HCT116 (cell line): ENCODE results near the gene GRIN2A. TPM values are rescaled to one million over a fixed set of nuclear protein-coding genes. Genes with fewer than 3 reads are reported as not detected.

Experiments used
- ATAC-seq: fragments of 200-7000 bp; cut with Tn5 transposase; 2 replicates; pipeline ENCODE4 v1.9.1; 2020; ENCODE audit warnings: mild to moderate bottlenecking, moderate library complexity
- BruUV-seq: library from RNA; stranded (reverse); fragments of 400-500 nt; replicated peaks from 2 replicates; lab custom pipeline; 2021; lab: Mats Ljungman, UMichigan
- CTCF ChIA-PET: fragments of 300-600 bp; sonication (Branson Sonifier 250); formaldehyde crosslinking; loops from one replicate; lab custom pipeline; 2021; ENCODE audit warnings: antibody characterized with exemption; lab: Charles Lee
- POLR2A ChIA-PET: fragments of 300-600, 350-600 bp; sonication (Branson Sonifier 250); formaldehyde crosslinking; loops from one replicate; lab custom pipeline; 2021; ENCODE audit warnings: antibody characterized with exemption; lab: Charles Lee
- RAD21 ChIA-PET, 2 experiments: fragments of 300-600 bp; sonication (Branson Sonifier 250); formaldehyde crosslinking; loops; one replicate each; lab custom pipeline; 2023; ENCODE audit warnings: low total read pairs in 2 of 2; ENCODE audit not compliant: uncharacterized antibody in 2 of 2, unreplicated experiment in 2 of 2, low non-redundant PET in 1 of 2; lab: Charles Lee
- DNase-seq: peaks from one replicate; pipeline ENCODE4 v3.0.0-alpha.2; 2010; ENCODE audit warnings: low read depth, low spot score
- H2AFZ ChIP-seq: fragments of 200-600 bp; shearing (Covaris generic), sonication (generic); 2 replicates; pipeline ENCODE4 v1.6.1; 2017; ENCODE audit warnings: low read depth, mixed run types, mixed read lengths, antibody characterized with exemption, low read length; ENCODE audit not compliant: poor library complexity, severe bottlenecking
- H3K27ac ChIP-seq: 2 replicates; pipeline ENCODE4 v1.5.1; 2012; ENCODE audit warnings: low read depth, low read length
- H3K27me3 ChIP-seq: fragments of 200-600 bp; sonication (generic); 2 replicates; pipeline ENCODE4 v1.6.1; 2016; ENCODE audit warnings: mixed run types, low read length, mixed read lengths; ENCODE audit not compliant: insufficient read depth
- H3K36me3 ChIP-seq, 2 experiments: fragments of 200-500 bp in 1 of 2; fragments of 200-600 bp in 1 of 2; sonication (Bioruptor generic) in 1 of 2; sonication (generic) in 1 of 2; 2 replicates each; pipeline versions ENCODE4 v1.5.1 to v1.6.1; 2014 to 2016; ENCODE audit warnings: low read length in 2 of 2, inconsistent platforms in 1 of 2, mixed read lengths in 1 of 2, mixed run types in 1 of 2; ENCODE audit not compliant: insufficient read depth in 2 of 2, control insufficient read depth in 1 of 2
- H3K4me1 ChIP-seq, 2 experiments: fragments of 200-600 bp in 1 of 2; sonication (generic) in 1 of 2; 2 replicates each; pipeline versions ENCODE4 v1.5.1 to v1.6.1; 2012 to 2017; ENCODE audit warnings: low read length in 2 of 2, inconsistent platforms in 1 of 2, mild to moderate bottlenecking in 1 of 2, mixed read lengths in 1 of 2, mixed run types in 1 of 2, moderate library complexity in 1 of 2; ENCODE audit not compliant: insufficient read depth in 2 of 2, control insufficient read depth in 1 of 2
- H3K4me2 ChIP-seq: fragments of 200-600 bp; sonication (generic); 2 replicates; pipeline ENCODE4 v1.6.1; 2017; ENCODE audit warnings: mixed run types, low read length, mixed read lengths
- H3K4me3 ChIP-seq, 2 experiments: fragments of 200-600 bp in 1 of 2; sonication (generic) in 1 of 2; replicated peaks in 1 of 2; 2 replicates each; pipeline ENCODE4 v1.5.1; 2011 to 2016; ENCODE audit warnings: low read length in 2 of 2, control low read depth in 1 of 2, low read depth in 1 of 2, mild to moderate bottlenecking in 1 of 2, mixed read lengths in 1 of 2, mixed run types in 1 of 2
- H3K79me2 ChIP-seq: fragments of 200-600 bp; sonication (generic); 2 replicates; pipeline ENCODE4 v1.6.1; 2017; ENCODE audit warnings: mild to moderate bottlenecking, mixed run types, low read length, moderate library complexity, mixed read lengths; ENCODE audit not compliant: insufficient read depth
- H3K9ac ChIP-seq: fragments of 200-600 bp; sonication (generic); 2 replicates; pipeline ENCODE4 v1.6.1; 2016; ENCODE audit warnings: low read length, mixed read lengths
- H3K9me2 ChIP-seq: fragments of 200-600 bp; sonication (generic), shearing (Covaris generic); 2 replicates; pipeline ENCODE4 v1.6.1; 2017; ENCODE audit warnings: mixed run types, mild to moderate bottlenecking, moderate library complexity; ENCODE audit not compliant: insufficient read depth
- H3K9me3 ChIP-seq, 2 experiments: fragments of 200-500 bp in 1 of 2; fragments of 200-600 bp in 1 of 2; sonication (Bioruptor generic) in 1 of 2; sonication (generic) in 1 of 2; 2 replicates each; pipeline ENCODE4 v1.6.1; 2014 to 2017; ENCODE audit warnings: low read length in 2 of 2, mixed read lengths in 2 of 2, inconsistent platforms in 1 of 2, low read depth in 1 of 2, mild to moderate bottlenecking in 1 of 2, mixed run types in 1 of 2, moderate library complexity in 1 of 2; ENCODE audit not compliant: control insufficient read depth in 1 of 2, insufficient read depth in 1 of 2
- H4K20me1 ChIP-seq: fragments of 200-600 bp; sonication (generic), shearing (Covaris generic); 2 replicates; pipeline ENCODE4 v1.6.1; 2017; ENCODE audit warnings: mixed run types, mild to moderate bottlenecking, moderate library complexity; ENCODE audit not compliant: insufficient read depth
- ATF3 ChIP-seq: IDR thresholded peaks from 2 replicates; pipeline ENCODE4 v1.6.1; 2012
- CEBPB ChIP-seq: IDR thresholded peaks from 2 replicates; pipeline ENCODE4 v1.6.1; 2012; ENCODE audit warnings: low read depth
- CTCF ChIP-seq, 3 experiments: fragments of 200-600 bp in 1 of 3; sonication (generic) in 1 of 3; IDR thresholded peaks in 2 of 3; conservative IDR thresholded peaks in 1 of 3; 2 replicates each; pipeline ENCODE4 v1.5.1; 2012 to 2017; ENCODE audit warnings: low read depth in 2 of 3, low read length in 2 of 3, antibody characterized with exemption in 1 of 3, borderline replicate concordance in 1 of 3, control low read depth in 1 of 3, mild to moderate bottlenecking in 1 of 3, mixed read lengths in 1 of 3, mixed run types in 1 of 3, moderate library complexity in 1 of 3; ENCODE audit not compliant: insufficient read depth in 1 of 3
- MAX ChIP-seq: IDR thresholded peaks from 2 replicates; pipeline ENCODE4 v1.6.1; 2012
- ZFX ChIP-seq: fragments of 450-650 bp; IDR thresholded peaks from 2 replicates; pipeline ENCODE4 v1.6.1; 2017
- ZNF274 ChIP-seq: fragments of 200-500 bp; sonication (Bioruptor generic); IDR thresholded peaks from 2 replicates; pipeline ENCODE4 v1.6.1; 2014; ENCODE audit warnings: mild to moderate bottlenecking, low read depth, low read length, inconsistent platforms
- intact Hi-C: fragments of 100-400 bp; cut with micrococcal nuclease; formaldehyde crosslinking; loops from 2 replicates; pipeline ENCODE4 v1.10.0; 2022
- total RNA-seq: library from RNA; stranded (reverse); gene quantifications from one replicate; pipeline ENCODE4 v1.2.1, GENCODE V29; 2021; ENCODE audit not compliant: unreplicated experiment

GRIN2A gene
- total RNA-seq, 1 experiment from 2014 or later: 0.02 TPM

- DNase-seq: no peak
- ATAC-seq: no peak
- Histone ChIP-seq H3K9me2 (no peaks in the 10 kb centered on the region), H3K4me1 (no peaks in the 10 kb centered on the region), H3K79me2 (no peaks in the 10 kb centered on the region), H3K4me3 (no peak overlapping the region), H3K4me2 (no peak overlapping the region), H3K27me3 (peaks cover 26% of the 10 kb centered on the region), H3K27ac (no peak overlapping the region), H3K9ac (no peak overlapping the region)
- intact Hi-C loops: no loop called here
- POLR2A ChIA-PET: no interaction called here
- TF ChIP-seq CEBPB (no peak), ZFX (no peak), MAX (no peak), CTCF (IDR thresholded peaks at IDR 0.05 in 2 of 3, conservative IDR thresholded peaks at IDR 0.05 in 1 of 3; ENCODE audit: borderline replicate concordance in 1 of 3, insufficient read depth in 1 of 3, low read depth in 2 of 3, low read length in 2 of 3) (no peak), ZNF274 (no peak)
- TF ChIP-seq, all 23 proteins: peak for 0
- H2AFZ ChIP-seq: no peak overlapping the region
- RAD21 ChIA-PET: no interaction called here
- no peaks in the 10 kb centered on the region for H3K9me3 ChIP-seq
- H4K20me1 ChIP-seq: no peaks in the 10 kb centered on the region
- no peaks in the 10 kb centered on the region for H3K36me3 ChIP-seq
- CTCF ChIA-PET: interaction anchor here (1.2 kb wide), 1 partner anchor 700 kb away, joined by 3 read pairs; no protein-coding TSS in a partner anchor
- BruUV-seq: no TSS peak
Observed at GRCh38 chr16:10218490-10219206, 36.4 kb upstream of the GRIN2A start.

- Histone ChIP-seq H3K9ac (no peak overlapping the region), H4K20me1 (no peaks in the 10 kb centered on the region), H3K4me3 (no peak overlapping the region), H2AFZ (no peak overlapping the region), H3K9me2 (no peaks in the 10 kb centered on the region), H3K79me2 (no peaks in the 10 kb centered on the region), H3K4me1 (no peaks in the 10 kb centered on the region), H3K27me3 (0 out of 2 replicates have a peak, but pooled peaks cover 3% of the 10 kb centered on the region), H3K4me2 (no peak overlapping the region), H3K27ac (no peak overlapping the region), H3K36me3 (no peaks in the 10 kb centered on the region), H3K9me3 (no peaks in the 10 kb centered on the region)
- POLR2A ChIA-PET: no interaction called here
- intact Hi-C loops: no loop called here
- RAD21 ChIA-PET: no interaction called here
- no TSS peak for BruUV-seq
- TF ChIP-seq ATF3 (no peak), ZFX (no peak)
- DNase-seq: no peak
- no peak for ATAC-seq
- CTCF ChIA-PET: no interaction called here
Observed at GRCh38 chr16:10213748-10214147, 31.5 kb upstream of the GRIN2A start.
